ENCODE results near the gene ADH1B. TPM values are rescaled to one million over a fixed set of nuclear protein-coding genes. Genes with fewer than 3 reads are reported as not detected.
"Not testable (repeated sequence)": the region's sequence is repeated elsewhere in the genome, so short reads cannot be mapped to it uniquely, and the experiment has no call there.

The ADH1B gene
- 9.6 TPM for polyA plus RNA-seq
- long read RNA-seq, donor 1: 0 reads
- long read RNA-seq, donor 2, full-length matches to known transcripts: 1 of 1 reads
- long read RNA-seq, donor 2, partial matches to known transcripts: 0 of 1 reads
- long read RNA-seq, donor 2, other reads (novel, unspliced or antisense): 0 of 1 reads
- long read RNA-seq, donor 3, full-length matches to known transcripts: 3 of 3 reads
- long read RNA-seq, donor 3, partial matches to known transcripts: 0 of 3 reads
- long read RNA-seq, donor 3, other reads (novel, unspliced or antisense): 0 of 3 reads
- long read RNA-seq, donor 4: 0 reads
- long read RNA-seq, donor 5, full-length matches to known transcripts: 1 of 1 reads
- long read RNA-seq, donor 5, partial matches to known transcripts: 0 of 1 reads
- long read RNA-seq, donor 5, other reads (novel, unspliced or antisense): 0 of 1 reads
- long read RNA-seq, donor 6, full-length matches to known transcripts: 1 of 1 reads
- long read RNA-seq, donor 6, partial matches to known transcripts: 0 of 1 reads
- long read RNA-seq, donor 6, other reads (novel, unspliced or antisense): 0 of 1 reads
- long read RNA-seq, donor 7, full-length matches to known transcripts: 2 of 2 reads
- long read RNA-seq, donor 7, partial matches to known transcripts: 0 of 2 reads
- long read RNA-seq, donor 7, other reads (novel, unspliced or antisense): 0 of 2 reads
- long read RNA-seq, donor 8, full-length matches to known transcripts: 5 of 5 reads
- long read RNA-seq, donor 8, partial matches to known transcripts: 0 of 5 reads
- long read RNA-seq, donor 8, other reads (novel, unspliced or antisense): 0 of 5 reads
- long read RNA-seq, donor 9, full-length matches to known transcripts: 4 of 4 reads
- long read RNA-seq, donor 9, partial matches to known transcripts: 0 of 4 reads
- long read RNA-seq, donor 9, other reads (novel, unspliced or antisense): 0 of 4 reads
- long read RNA-seq, donor 10, full-length matches to known transcripts: 4 of 4 reads
- long read RNA-seq, donor 10, partial matches to known transcripts: 0 of 4 reads
- long read RNA-seq, donor 10, other reads (novel, unspliced or antisense): 0 of 4 reads
- long read RNA-seq, donor 11: 0 reads

GRCh38 chr4:99321241-99322191 is at the start of gene ADH1B:
ADH1B (minus strand) TSS chr4:99321401; CDS start chr4:99321331, 70 bp downstream.
- 0% methylated on average over 3 of the region's 8 CpGs for WGBS (ENCODE audit: insufficient coverage, low lambda C conversion rate)
- Histone ChIP-seq H3K4me3 (ENCODE audit: low read length) (no peak within 1 kb of the TSS), H3K4me1 (ENCODE audit: control insufficient read depth, insufficient read depth, low read length) (peaks cover 3% of the 10 kb centered on the region), H3K27ac (ENCODE audit: low read length) (no peak within 1 kb of the TSS), H3K27me3 (ENCODE audit: control insufficient read depth, insufficient read depth, low read length) (no peaks in the 10 kb centered on the region), H3K36me3 (ENCODE audit: control insufficient read depth, insufficient read depth, low read length) (no peaks in the 10 kb centered on the region), H3K9me3 (ENCODE audit: control insufficient read depth, low read depth, low read length) (no peaks in the 10 kb centered on the region)
- DNase-seq: no peak

GRCh38 chr4:99367817-99368216 is 46.6 kb upstream of the ADH1B start:
- H3K36me3 ChIP-seq (ENCODE audit: control insufficient read depth, insufficient read depth, low read length); H3K27me3 ChIP-seq (ENCODE audit: control insufficient read depth, insufficient read depth, low read length); DNase-seq; H3K4me3 ChIP-seq (ENCODE audit: low read length); H3K9me3 ChIP-seq (ENCODE audit: control insufficient read depth, low read depth, low read length); H3K27ac ChIP-seq (ENCODE audit: low read length); H3K4me1 ChIP-seq (ENCODE audit: control insufficient read depth, insufficient read depth, low read length): not testable (repeated sequence)
- WGBS (ENCODE audit: insufficient coverage, low lambda C conversion rate): no CpG with 5 or more reads among the region's 2 CpGs

GRCh38 chr4:99366491-99366890 is 45.3 kb upstream of the ADH1B start:
- no peak overlapping the region for H3K27ac ChIP-seq (ENCODE audit: low read length)
- no CpG with 5 or more reads among the region's 1 CpG for WGBS (ENCODE audit: insufficient coverage, low lambda C conversion rate)
- H3K9me3 ChIP-seq (ENCODE audit: control insufficient read depth, low read depth, low read length): peaks cover 4% of the 10 kb centered on the region
- H3K4me1 ChIP-seq (ENCODE audit: control insufficient read depth, insufficient read depth, low read length): no peaks in the 10 kb centered on the region
- no peak overlapping the region for H3K4me3 ChIP-seq (ENCODE audit: low read length)
- H3K36me3 ChIP-seq (ENCODE audit: control insufficient read depth, insufficient read depth, low read length): no peaks in the 10 kb centered on the region
- H3K27me3 ChIP-seq (ENCODE audit: control insufficient read depth, insufficient read depth, low read length): no peaks in the 10 kb centered on the region
- DNase-seq: no peak

- H3K9me3 ChIP-seq (ENCODE audit: control insufficient read depth, low read depth, low read length): peaks cover 12% of the 10 kb centered on the region
These were observed 41.6 kb upstream of the ADH1B start for GRCh38 chr4:99362768-99363167.

GRCh38 chr4:99361899-99362275 is 40.7 kb upstream of the ADH1B start:
- Histone ChIP-seq H3K36me3 (ENCODE audit: control insufficient read depth, insufficient read depth, low read length) (no peaks in the 10 kb centered on the region), H3K27me3 (ENCODE audit: control insufficient read depth, insufficient read depth, low read length) (no peaks in the 10 kb centered on the region), H3K9me3 (ENCODE audit: control insufficient read depth, low read depth, low read length) (peaks cover 12% of the 10 kb centered on the region), H3K4me1 (ENCODE audit: control insufficient read depth, insufficient read depth, low read length) (no peaks in the 10 kb centered on the region), H3K4me3 (ENCODE audit: low read length) (no peak overlapping the region), H3K27ac (ENCODE audit: low read length) (no peak overlapping the region)
- no peak for DNase-seq

More at GRCh38 chr4:99362768-99363167, 41.6 kb upstream of the ADH1B start:
- Histone ChIP-seq H3K36me3 (ENCODE audit: control insufficient read depth, insufficient read depth, low read length) (no peaks in the 10 kb centered on the region), H3K27ac (ENCODE audit: low read length) (no peak overlapping the region), H3K4me3 (ENCODE audit: low read length) (no peak overlapping the region), H3K27me3 (ENCODE audit: control insufficient read depth, insufficient read depth, low read length) (no peaks in the 10 kb centered on the region), H3K4me1 (ENCODE audit: control insufficient read depth, insufficient read depth, low read length) (no peaks in the 10 kb centered on the region)
- DNase-seq: no peak

- peaks cover 12% of the 10 kb centered on the region for H3K9me3 ChIP-seq (ENCODE audit: control insufficient read depth, low read depth, low read length)
- H3K27ac ChIP-seq (ENCODE audit: low read length): no peak overlapping the region
- no peak for DNase-seq
- H3K4me1 ChIP-seq (ENCODE audit: control insufficient read depth, insufficient read depth, low read length): no peaks in the 10 kb centered on the region
- H3K4me3 ChIP-seq (ENCODE audit: low read length): no peak overlapping the region
- no peaks in the 10 kb centered on the region for H3K27me3 ChIP-seq (ENCODE audit: control insufficient read depth, insufficient read depth, low read length)
- no peaks in the 10 kb centered on the region for H3K36me3 ChIP-seq (ENCODE audit: control insufficient read depth, insufficient read depth, low read length)
These were observed 40.2 kb upstream of the ADH1B start for GRCh38 chr4:99361268-99361898.

GRCh38 chr4:99359480-99360204 is 38.4 kb upstream of the ADH1B start:
- Histone ChIP-seq H3K27ac (ENCODE audit: low read length) (no peak overlapping the region), H3K9me3 (ENCODE audit: control insufficient read depth, low read depth, low read length) (peaks cover 8% of the 10 kb centered on the region), H3K36me3 (ENCODE audit: control insufficient read depth, insufficient read depth, low read length) (no peaks in the 10 kb centered on the region), H3K4me1 (ENCODE audit: control insufficient read depth, insufficient read depth, low read length) (no peaks in the 10 kb centered on the region), H3K4me3 (ENCODE audit: low read length) (no peak overlapping the region), H3K27me3 (ENCODE audit: control insufficient read depth, insufficient read depth, low read length) (no peaks in the 10 kb centered on the region)
- no peak for DNase-seq
- no CpG with 5 or more reads among the region's 27 CpGs for WGBS (ENCODE audit: insufficient coverage, low lambda C conversion rate)

GRCh38 chr4:99357948-99358347 is 36.7 kb upstream of the ADH1B start:
- H3K4me3 ChIP-seq (ENCODE audit: low read length): no peak overlapping the region
- H3K36me3 ChIP-seq (ENCODE audit: control insufficient read depth, insufficient read depth, low read length): no peaks in the 10 kb centered on the region
- H3K27ac ChIP-seq (ENCODE audit: low read length): no peak overlapping the region
- no peaks in the 10 kb centered on the region for H3K4me1 ChIP-seq (ENCODE audit: control insufficient read depth, insufficient read depth, low read length)
- no peak for DNase-seq
- peaks cover 8% of the 10 kb centered on the region for H3K9me3 ChIP-seq (ENCODE audit: control insufficient read depth, low read depth, low read length)
- WGBS (ENCODE audit: insufficient coverage, low lambda C conversion rate): no CpG with 5 or more reads among the region's 2 CpGs
- no peaks in the 10 kb centered on the region for H3K27me3 ChIP-seq (ENCODE audit: control insufficient read depth, insufficient read depth, low read length)

GRCh38 chr4:99356992-99357391 is 35.8 kb upstream of the ADH1B start:
- no peak for DNase-seq
- Histone ChIP-seq H3K36me3 (ENCODE audit: control insufficient read depth, insufficient read depth, low read length) (no peaks in the 10 kb centered on the region), H3K27me3 (ENCODE audit: control insufficient read depth, insufficient read depth, low read length) (no peaks in the 10 kb centered on the region), H3K4me1 (ENCODE audit: control insufficient read depth, insufficient read depth, low read length) (no peaks in the 10 kb centered on the region), H3K9me3 (ENCODE audit: control insufficient read depth, low read depth, low read length) (peaks cover 8% of the 10 kb centered on the region), H3K27ac (ENCODE audit: low read length) (no peak overlapping the region), H3K4me3 (ENCODE audit: low read length) (no peak overlapping the region)
- no CpG with 5 or more reads among the region's 1 CpG for WGBS (ENCODE audit: insufficient coverage, low lambda C conversion rate)

All from large intestine (tissue), 12 donors.